ENCODE measurements around the gene SEC61B. TPM values are rescaled to one million over a fixed set of nuclear protein-coding genes. Genes with fewer than 3 reads are reported as not detected.

Gene SEC61B
- total and polyA plus RNA-seq, 2 donors (not counting 3 experiments of a cell fraction or from before 2014, with no cell fraction given), result 242 to 594 TPM

- Histone ChIP-seq H3K4me1 (ENCODE audit: control insufficient read depth, extremely low read depth, insufficient read depth, low read length) (peaks cover 28% of the 10 kb centered on the region), H3K9ac (replicated peaks; ENCODE audit: extremely low read depth, insufficient read depth, low read length) (peak overlapping the region; percentile 99), H3K27ac (ENCODE audit: insufficient read depth, low read depth, low read length) (peak overlapping the region; percentile 99), H3K36me3 (ENCODE audit: control insufficient read depth in 2 of 2, extremely low read depth in 1 of 2, insufficient read depth in 2 of 2, low read length in 2 of 2) (peaks cover 7 to 14% of the 10 kb centered on the region in 2 experiments), H3K9me3 (replicated peaks; ENCODE audit: control insufficient read depth, insufficient read depth, low read length) (no peaks in the 10 kb centered on the region), H4K20me1 (replicated peaks; ENCODE audit: control insufficient read depth, extremely low read depth, insufficient read depth, low read length) (peaks cover 10% of the 10 kb centered on the region), H3K27me3 (ENCODE audit: control insufficient read depth in 2 of 2, insufficient read depth in 2 of 2, low read length in 2 of 2) (no peaks in the 10 kb centered on the region), H3K9me1 (replicated peaks; ENCODE audit: control insufficient read depth, extremely low read depth, insufficient read depth, low read length) (no peaks in the 10 kb centered on the region), H3K4me2 (ENCODE audit: insufficient read depth, low read length) (peak overlapping the region; percentile 98), H3K79me2 (ENCODE audit: control insufficient read depth, insufficient read depth, low read length) (peaks cover 89% of the 10 kb centered on the region), H3K4me3 (replicated peaks in 1 of 3; ENCODE audit: insufficient read depth in 1 of 3, low read depth in 1 of 3, low read length in 3 of 3) (peak overlapping the region; percentile 55 to 98 (median 75)), H2AFZ (ENCODE audit: low read depth, low read length) (peak overlapping the region; percentile 44)
- no TSS peak for BruUV-seq (replicated peaks)
- POLR2A ChIA-PET, result interaction anchor here (0.6 to 1.9 kb wide), 4 partner anchors 12 to 603 kb away, joined by 3 to 13 read pairs (median 7); no protein-coding TSS in a partner anchor
- CTCF ChIA-PET, result interaction anchor here (0.9 to 4.7 kb wide), 7 partner anchors 11 to 790 kb away, joined by 3 to 43 read pairs (median 7); no protein-coding TSS in a partner anchor
- dilution Hi-C loops (cut with MboI; ENCODE audit: extremely low pct_ligation_motif_present, low sequenced_read_pairs) (no loop called here), intact Hi-C loops (cut with micrococcal nuclease) (no loop called here)
- DNase-seq (ENCODE audit: low read depth, low spot score) (no peak), FAIRE-seq (no peak)
- TF ChIP-seq CTCF (IDR thresholded peaks at IDR 0.05; ENCODE audit: extremely low read depth in 1 of 2, insufficient read depth in 1 of 2, low read depth in 1 of 2, low read length in 2 of 2), result no peak
- TF ChIP-seq POLR2A (IDR thresholded peaks at IDR 0.05; ENCODE audit: low read depth, low read length), result no peak
- no peak for TF ChIP-seq POLR2AphosphoS5 (IDR thresholded peaks at IDR 0.05; ENCODE audit: insufficient read depth, low read depth, low read length)
Observed at GRCh38 chr9:99221266-99221620, 839 bp upstream of the SEC61B start.

Measured in endothelial cell of umbilical vein (primary cell).